ENCODE measurements around the gene VDAC1.

DNA sequence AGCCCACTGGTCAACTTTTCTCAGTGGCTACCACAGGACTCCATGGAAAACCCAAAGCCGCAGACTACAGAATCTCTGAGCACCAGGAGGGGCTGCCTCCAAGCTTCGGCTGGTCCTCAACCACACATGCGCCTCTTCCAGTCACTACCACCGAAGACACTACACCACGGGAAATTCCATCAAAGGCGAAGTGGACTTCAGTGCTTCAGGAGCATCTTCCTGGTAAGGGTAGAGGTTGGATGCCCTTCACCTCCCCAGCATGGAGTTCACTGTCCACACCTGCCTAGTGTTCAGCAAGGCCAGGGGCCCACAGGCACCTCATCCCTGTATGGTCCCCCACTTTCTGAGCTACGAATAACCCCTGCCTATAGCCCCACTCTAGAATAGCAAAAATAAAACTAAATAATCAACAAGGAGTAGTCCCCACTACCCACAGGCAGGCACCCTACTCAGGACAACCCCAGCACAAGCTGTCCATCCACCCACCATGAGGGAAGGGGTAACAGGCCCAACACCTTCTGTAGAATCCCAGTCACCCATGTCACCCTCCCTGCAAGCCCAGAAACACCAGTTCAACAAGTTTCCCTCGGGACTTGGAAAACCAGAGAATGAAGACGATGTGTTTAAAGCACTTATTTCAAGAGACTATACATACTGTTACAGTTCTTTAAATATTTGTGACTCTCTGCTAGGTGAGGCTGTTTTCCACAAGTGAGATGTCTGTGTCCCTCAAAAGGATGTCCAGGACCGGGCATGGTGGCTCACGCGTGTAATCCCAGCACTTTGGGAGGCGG lies 2.6 kb downstream of the VDAC1 start:
- TF ChIP-seq NFIC (IDR thresholded peaks at IDR 0.05): no peak
- TF ChIP-seq EP300 (IDR thresholded peaks at IDR 0.05; ENCODE audit: borderline replicate concordance): no peak
- TF ChIP-seq, protein P1, sequence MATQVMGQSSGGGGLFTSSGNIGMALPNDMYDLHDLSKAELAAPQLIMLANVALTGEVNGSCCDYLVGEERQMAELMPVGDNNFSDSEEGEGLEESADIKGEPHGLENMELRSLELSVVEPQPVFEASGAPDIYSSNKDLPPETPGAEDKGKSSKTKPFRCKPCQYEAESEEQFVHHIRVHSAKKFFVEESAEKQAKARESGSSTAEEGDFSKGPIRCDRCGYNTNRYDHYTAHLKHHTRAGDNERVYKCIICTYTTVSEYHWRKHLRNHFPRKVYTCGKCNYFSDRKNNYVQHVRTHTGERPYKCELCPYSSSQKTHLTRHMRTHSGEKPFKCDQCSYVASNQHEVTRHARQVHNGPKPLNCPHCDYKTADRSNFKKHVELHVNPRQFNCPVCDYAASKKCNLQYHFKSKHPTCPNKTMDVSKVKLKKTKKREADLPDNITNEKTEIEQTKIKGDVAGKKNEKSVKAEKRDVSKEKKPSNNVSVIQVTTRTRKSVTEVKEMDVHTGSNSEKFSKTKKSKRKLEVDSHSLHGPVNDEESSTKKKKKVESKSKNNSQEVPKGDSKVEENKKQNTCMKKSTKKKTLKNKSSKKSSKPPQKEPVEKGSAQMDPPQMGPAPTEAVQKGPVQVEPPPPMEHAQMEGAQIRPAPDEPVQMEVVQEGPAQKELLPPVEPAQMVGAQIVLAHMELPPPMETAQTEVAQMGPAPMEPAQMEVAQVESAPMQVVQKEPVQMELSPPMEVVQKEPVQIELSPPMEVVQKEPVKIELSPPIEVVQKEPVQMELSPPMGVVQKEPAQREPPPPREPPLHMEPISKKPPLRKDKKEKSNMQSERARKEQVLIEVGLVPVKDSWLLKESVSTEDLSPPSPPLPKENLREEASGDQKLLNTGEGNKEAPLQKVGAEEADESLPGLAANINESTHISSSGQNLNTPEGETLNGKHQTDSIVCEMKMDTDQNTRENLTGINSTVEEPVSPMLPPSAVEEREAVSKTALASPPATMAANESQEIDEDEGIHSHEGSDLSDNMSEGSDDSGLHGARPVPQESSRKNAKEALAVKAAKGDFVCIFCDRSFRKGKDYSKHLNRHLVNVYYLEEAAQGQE (IDR thresholded peaks at IDR 0.05; ENCODE audit: low read depth): no peak
